Measurements from ENCODE around the gene KXD1.

The KXD1 gene

DNA sequence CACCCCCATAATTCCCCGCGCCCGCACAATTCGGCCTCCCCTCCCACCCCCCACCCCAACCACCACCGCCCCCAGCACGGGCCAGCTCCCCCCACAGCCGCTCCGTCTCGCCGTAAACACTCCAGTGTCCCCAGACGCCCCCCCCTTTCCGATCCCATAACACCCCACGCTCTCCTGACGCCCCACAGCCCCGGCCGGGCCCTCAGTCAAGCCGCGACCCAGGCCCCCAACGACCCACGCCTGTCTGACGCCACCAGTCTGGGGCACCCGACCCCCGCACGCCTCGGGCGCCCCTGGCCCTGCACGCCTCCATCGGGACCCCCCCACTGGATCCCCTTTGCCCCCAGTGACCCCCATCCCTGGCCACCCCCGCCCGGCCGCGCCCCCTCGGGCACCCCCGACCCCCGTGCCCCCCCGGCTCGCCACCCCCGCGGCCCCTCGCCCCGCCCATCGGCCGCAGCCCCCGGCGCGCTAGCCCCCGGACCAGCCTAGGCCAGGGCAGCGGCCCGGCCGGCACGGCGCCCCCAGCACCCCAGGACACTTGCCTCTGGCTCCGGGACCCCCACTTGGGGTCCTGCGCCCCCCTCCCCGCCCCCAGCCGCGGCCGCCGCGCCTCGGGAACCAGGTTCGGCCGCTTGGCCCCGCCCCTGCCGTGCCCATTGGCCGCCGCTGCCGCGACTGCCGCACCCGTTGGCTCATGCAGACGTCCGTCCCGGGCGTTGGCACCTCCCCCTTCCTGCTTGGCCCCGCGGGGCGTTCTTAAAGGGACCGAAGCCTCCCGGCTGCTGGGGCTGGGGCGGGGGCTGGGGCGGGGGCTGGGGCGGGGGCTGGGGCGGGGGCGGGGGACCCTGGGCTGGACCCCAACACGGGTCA is 14.5 kb upstream of the KXD1 start, which contains the start of gene FKBP8:
Gene FKBP8 (minus strand): TSS at position 633 of the 873 bp plus-strand sequence. CDS start 1,603 bp downstream, outside the sequence.
- WGBS, 2 donors (ENCODE audit: extremely low coverage in 2 of 2, insufficient read length in 2 of 2, insufficient replicate concordance in 1 of 2), result no CpG with 5 or more reads among the region's 86 CpGs
- no peak within 1 kb of the TSS for H3K27ac ChIP-seq (replicated peaks; ENCODE audit: low read length)

DNA sequence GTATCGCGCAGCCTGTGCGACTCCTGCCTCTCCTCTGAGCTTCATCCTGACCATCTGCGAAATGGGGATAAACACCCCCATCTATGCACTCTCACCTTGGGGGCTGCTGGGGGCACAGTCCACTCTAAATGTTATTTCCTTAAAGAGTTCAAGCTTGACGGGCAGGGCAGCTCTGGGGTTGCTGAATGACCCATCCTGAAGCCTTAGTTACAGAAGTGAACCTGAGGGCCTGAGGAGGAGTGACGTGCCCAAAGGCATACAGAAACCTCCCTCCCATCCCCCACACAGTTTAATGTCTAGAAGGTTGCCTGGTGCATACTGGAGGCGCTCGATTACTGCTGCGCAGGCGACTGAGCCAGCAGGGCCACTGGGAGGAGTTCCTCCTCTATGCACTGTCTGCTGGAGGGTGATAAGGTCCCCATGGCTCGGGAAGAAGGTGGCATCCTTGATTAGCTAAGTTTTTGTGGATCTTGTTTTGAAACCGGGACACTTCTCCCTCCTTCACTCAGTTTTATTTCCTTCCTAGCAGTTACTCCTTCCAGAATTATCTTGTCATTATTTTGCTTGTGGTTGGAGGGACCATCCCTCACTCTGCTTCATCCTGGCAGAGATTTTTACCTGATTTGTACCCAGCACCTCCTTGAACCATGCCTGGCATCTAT is 13.7 kb upstream of the KXD1 start:
- peak overlapping the region; percentile 79 to 80 for H3K4me3 ChIP-seq (ENCODE audit: low read length in 2 of 2)

More for the DNA sequence above, 14.5 kb upstream of the KXD1 start, which contains the start of gene FKBP8:
- peaks cover 12% of the 10 kb centered on the region for H3K79me1 ChIP-seq (ENCODE audit: low read depth, low read length)
- DNase-seq (ENCODE audit: low spot score), result peak; percentile 85
- peak within 1 kb of the TSS; percentile 87 for H2AFZ ChIP-seq (ENCODE audit: low read length)
- peak within 1 kb of the TSS; percentile 82 for H2BK5ac ChIP-seq (ENCODE audit: low read length)
- peak within 1 kb of the TSS; percentile 14 for H2BK12ac ChIP-seq (ENCODE audit: low read length)
- H3K4me2 ChIP-seq (ENCODE audit: insufficient read depth, low read length, poor library complexity, severe bottlenecking), result peak within 1 kb of the TSS; percentile 86
- no peaks in the 10 kb centered on the region for H3K9me3 ChIP-seq (replicated peaks in 1 of 2; ENCODE audit: control insufficient read depth in 2 of 2, insufficient read depth in 1 of 2, low read depth in 1 of 2, low read length in 2 of 2)
- H2BK120ac ChIP-seq (ENCODE audit: low read depth, low read length), result no peak within 1 kb of the TSS
- peak within 1 kb of the TSS; percentile 84 for H3K9ac ChIP-seq (ENCODE audit: low read depth, low read length, poor library complexity)
- H4K8ac ChIP-seq (ENCODE audit: low read depth, low read length), result no peak within 1 kb of the TSS
- H4K91ac ChIP-seq (ENCODE audit: low read depth, low read length, poor library complexity), result no peak within 1 kb of the TSS
- no peak within 1 kb of the TSS for H3K4ac ChIP-seq (ENCODE audit: low read length)
- peaks cover 4 to 8% of the 10 kb centered on the region in 2 donors for H3K4me1 ChIP-seq (ENCODE audit: control insufficient read depth in 2 of 2, insufficient read depth in 1 of 2, low read depth in 1 of 2, low read length in 2 of 2)
- H2BK15ac ChIP-seq (ENCODE audit: low read length), result no peak within 1 kb of the TSS
- peak within 1 kb of the TSS; percentile 80 to 90 for H3K4me3 ChIP-seq (ENCODE audit: low read length in 2 of 2)
- H3K14ac ChIP-seq (ENCODE audit: low read length), result peak within 1 kb of the TSS; percentile 8
- peak within 1 kb of the TSS; percentile 91 for H3K23ac ChIP-seq (ENCODE audit: low read depth, low read length, poor library complexity)
- H3K18ac ChIP-seq (ENCODE audit: low read length), result peak within 1 kb of the TSS; percentile 97
- H3K27me3 ChIP-seq (ENCODE audit: control insufficient read depth in 3 of 3, insufficient read depth in 3 of 3, low read depth in 1 of 3, low read length in 3 of 3), result no peaks in the 10 kb centered on the region
- H3K36me3 ChIP-seq (replicated peaks in 1 of 2; ENCODE audit: control insufficient read depth in 2 of 2, insufficient read depth in 2 of 2, low read length in 2 of 2), result peaks cover 19 to 35% of the 10 kb centered on the region in 2 donors
- peak within 1 kb of the TSS; percentile 81 for H2AK5ac ChIP-seq (ENCODE audit: low read depth, low read length)

DNA sequence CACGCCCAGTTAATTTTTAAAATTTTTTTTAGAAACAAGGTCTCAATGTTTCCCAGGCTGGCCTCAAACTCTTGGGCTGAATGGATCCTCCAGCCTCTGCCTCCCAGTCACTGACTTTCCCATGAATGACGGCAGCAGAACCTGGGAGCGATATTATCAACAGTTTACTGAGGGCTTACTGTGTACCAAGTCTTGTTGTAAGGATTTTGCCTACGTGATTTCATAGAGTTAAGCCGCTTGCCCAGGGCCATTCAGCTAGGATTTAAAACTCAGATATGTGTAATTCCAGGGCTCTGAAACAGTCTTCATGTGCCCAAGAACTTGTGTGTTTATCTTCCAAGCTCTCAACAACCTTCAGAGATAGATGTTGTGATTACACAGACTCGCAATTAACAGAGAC is 6.0 kb upstream of the KXD1 start:
- Histone ChIP-seq H2AFZ (ENCODE audit: low read length) (no peak overlapping the region), H3K4me3 (ENCODE audit: low read length in 2 of 2) (no peak overlapping the region), H2BK120ac (ENCODE audit: low read depth, low read length) (no peak overlapping the region), H2BK12ac (ENCODE audit: low read length) (no peak overlapping the region), H2BK15ac (ENCODE audit: low read length) (no peak overlapping the region), H3K4me1 (ENCODE audit: control insufficient read depth in 2 of 2, insufficient read depth in 1 of 2, low read depth in 1 of 2, low read length in 2 of 2) (no peaks in the 10 kb centered on the region), H3K27ac (replicated peaks; ENCODE audit: low read length) (no peak overlapping the region), H4K8ac (ENCODE audit: low read depth, low read length) (no peak overlapping the region), H3K79me1 (ENCODE audit: low read depth, low read length) (no peaks in the 10 kb centered on the region), H2BK5ac (ENCODE audit: low read length) (no peak overlapping the region), H3K23ac (ENCODE audit: low read depth, low read length, poor library complexity) (no peak overlapping the region), H3K4me2 (ENCODE audit: insufficient read depth, low read length, poor library complexity, severe bottlenecking) (no peak overlapping the region), H2AK5ac (ENCODE audit: low read depth, low read length) (no peak overlapping the region), H3K14ac (ENCODE audit: low read length) (no peak overlapping the region), H3K27me3 (ENCODE audit: control insufficient read depth in 3 of 3, insufficient read depth in 3 of 3, low read depth in 1 of 3, low read length in 3 of 3) (no peaks in the 10 kb centered on the region), H3K9ac (ENCODE audit: low read depth, low read length, poor library complexity) (no peak overlapping the region), H3K18ac (ENCODE audit: low read length) (no peak overlapping the region), H4K91ac (ENCODE audit: low read depth, low read length, poor library complexity) (no peak overlapping the region), H3K9me3 (replicated peaks in 1 of 2; ENCODE audit: control insufficient read depth in 2 of 2, insufficient read depth in 1 of 2, low read depth in 1 of 2, low read length in 2 of 2) (no peaks in the 10 kb centered on the region), H3K36me3 (replicated peaks in 1 of 2; ENCODE audit: control insufficient read depth in 2 of 2, insufficient read depth in 2 of 2, low read length in 2 of 2) (no peaks in the 10 kb centered on the region), H3K4ac (ENCODE audit: low read length) (no peak overlapping the region)
- no peak for DNase-seq (ENCODE audit: low spot score)
- WGBS, 2 donors (ENCODE audit: extremely low coverage in 2 of 2, insufficient read length in 2 of 2, insufficient replicate concordance in 1 of 2), result no CpG with 5 or more reads among the region's 6 CpGs

More for the DNA sequence above, 13.7 kb upstream of the KXD1 start:
- no peak overlapping the region for H3K9ac ChIP-seq (ENCODE audit: low read depth, low read length, poor library complexity)
- H3K23ac ChIP-seq (ENCODE audit: low read depth, low read length, poor library complexity), result no peak overlapping the region
- no peaks in the 10 kb centered on the region for H3K9me3 ChIP-seq (replicated peaks in 1 of 2; ENCODE audit: control insufficient read depth in 2 of 2, insufficient read depth in 1 of 2, low read depth in 1 of 2, low read length in 2 of 2)
- peak overlapping the region; percentile 87 for H2AFZ ChIP-seq (ENCODE audit: low read length)
- peak overlapping the region; percentile 3 for H2AK5ac ChIP-seq (ENCODE audit: low read depth, low read length)
- H3K4me1 ChIP-seq (ENCODE audit: control insufficient read depth in 2 of 2, insufficient read depth in 1 of 2, low read depth in 1 of 2, low read length in 2 of 2), result peaks cover 4 to 8% of the 10 kb centered on the region in 2 donors
- peak; percentile 30 for DNase-seq (ENCODE audit: low spot score)
- H3K14ac ChIP-seq (ENCODE audit: low read length), result no peak overlapping the region
- peak overlapping the region; percentile 45 for H3K4me2 ChIP-seq (ENCODE audit: insufficient read depth, low read length, poor library complexity, severe bottlenecking)
- H3K18ac ChIP-seq (ENCODE audit: low read length), result peak overlapping the region; percentile 91
- peak overlapping the region; percentile 14 for H2BK12ac ChIP-seq (ENCODE audit: low read length)
- H3K27ac ChIP-seq (replicated peaks; ENCODE audit: low read length), result no peak overlapping the region
- no peak overlapping the region for H3K4ac ChIP-seq (ENCODE audit: low read length)
- no peaks in the 10 kb centered on the region for H3K27me3 ChIP-seq (ENCODE audit: control insufficient read depth in 3 of 3, insufficient read depth in 3 of 3, low read depth in 1 of 3, low read length in 3 of 3)
- no peak overlapping the region for H4K8ac ChIP-seq (ENCODE audit: low read depth, low read length)
- WGBS, 2 donors (ENCODE audit: extremely low coverage in 2 of 2, insufficient read length in 2 of 2, insufficient replicate concordance in 1 of 2), result no CpG with 5 or more reads among the region's 12 CpGs
- peaks cover 17 to 31% of the 10 kb centered on the region in 2 donors for H3K36me3 ChIP-seq (replicated peaks in 1 of 2; ENCODE audit: control insufficient read depth in 2 of 2, insufficient read depth in 2 of 2, low read length in 2 of 2)
- no peak overlapping the region for H4K91ac ChIP-seq (ENCODE audit: low read depth, low read length, poor library complexity)
- H2BK15ac ChIP-seq (ENCODE audit: low read length), result no peak overlapping the region
- peaks cover 10% of the 10 kb centered on the region for H3K79me1 ChIP-seq (ENCODE audit: low read depth, low read length)
- no peak overlapping the region for H2BK120ac ChIP-seq (ENCODE audit: low read depth, low read length)
- H2BK5ac ChIP-seq (ENCODE audit: low read length), result peak overlapping the region; percentile 33

DNA sequence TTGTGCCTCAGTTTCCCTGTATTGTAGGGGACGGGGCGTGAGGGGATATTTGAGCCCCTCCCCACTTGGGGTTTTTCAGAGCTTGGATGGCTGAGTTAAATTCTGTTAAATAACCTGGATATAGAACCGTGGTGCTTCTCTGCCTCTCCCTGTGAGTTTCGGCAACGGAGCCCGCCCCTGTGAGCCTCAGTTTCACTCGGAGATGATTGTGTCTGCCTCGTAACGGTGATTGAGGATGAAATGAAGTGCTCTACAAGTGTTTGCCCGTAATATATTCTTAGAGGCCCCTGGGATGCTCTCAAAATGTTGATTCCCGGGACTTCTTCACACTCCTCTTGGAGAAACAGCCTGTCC is 509 bp downstream of the KXD1 start:
- Histone ChIP-seq H3K9me3 (replicated peaks in 1 of 2; ENCODE audit: control insufficient read depth in 2 of 2, insufficient read depth in 1 of 2, low read depth in 1 of 2, low read length in 2 of 2) (no peaks in the 10 kb centered on the region), H4K91ac (ENCODE audit: low read depth, low read length, poor library complexity) (no peak overlapping the region), H3K14ac (ENCODE audit: low read length) (peak overlapping the region; percentile 39), H3K27ac (replicated peaks; ENCODE audit: low read length) (no peak overlapping the region), H3K4ac (ENCODE audit: low read length) (peak overlapping the region; percentile 58), H3K36me3 (replicated peaks in 1 of 2; ENCODE audit: control insufficient read depth in 2 of 2, insufficient read depth in 2 of 2, low read length in 2 of 2) (peaks cover 3 to 25% of the 10 kb centered on the region in 2 donors), H2AFZ (ENCODE audit: low read length) (peak overlapping the region; percentile 88), H2BK12ac (ENCODE audit: low read length) (no peak overlapping the region), H2AK5ac (ENCODE audit: low read depth, low read length) (peak overlapping the region; percentile 66), H3K4me3 (ENCODE audit: low read length in 2 of 2) (peak overlapping the region; percentile 70 to 83), H4K8ac (ENCODE audit: low read depth, low read length) (no peak overlapping the region), H3K4me2 (ENCODE audit: insufficient read depth, low read length, poor library complexity, severe bottlenecking) (peak overlapping the region; percentile 89), H2BK15ac (ENCODE audit: low read length) (no peak overlapping the region), H3K27me3 (ENCODE audit: control insufficient read depth in 3 of 3, insufficient read depth in 3 of 3, low read depth in 1 of 3, low read length in 3 of 3) (no peaks in the 10 kb centered on the region), H2BK120ac (ENCODE audit: low read depth, low read length) (no peak overlapping the region), H3K18ac (ENCODE audit: low read length) (peak overlapping the region; percentile 89), H3K23ac (ENCODE audit: low read depth, low read length, poor library complexity) (peak overlapping the region; percentile 10), H3K9ac (ENCODE audit: low read depth, low read length, poor library complexity) (peak overlapping the region; percentile 95), H2BK5ac (ENCODE audit: low read length) (no peak overlapping the region), H3K79me1 (ENCODE audit: low read depth, low read length) (peaks cover 5% of the 10 kb centered on the region), H3K4me1 (ENCODE audit: control insufficient read depth in 2 of 2, insufficient read depth in 1 of 2, low read depth in 1 of 2, low read length in 2 of 2) (no peaks in the 10 kb centered on the region)
- no peak for DNase-seq (ENCODE audit: low spot score)
- WGBS, 2 donors (ENCODE audit: extremely low coverage in 2 of 2, insufficient read length in 2 of 2, insufficient replicate concordance in 1 of 2), result no CpG with 5 or more reads among the region's 11 CpGs

Measured in neuronal stem cell (in vitro differentiated cells).